Tibial nerve (tissue), 4 donors: Measurements from ENCODE around the gene PDE1A.

Experiments
- EP300 ChIP-seq, 2 donors: sonication (generic); formaldehyde crosslinking; IDR thresholded peaks; one replicate each; pipeline ENCODE4 v1.6.1; 2017; ENCODE audit warnings: antibody characterized with exemption in 2 of 2, mild to moderate bottlenecking in 1 of 2
- TF ChIP-seq, protein P1 (sequence below), 5 experiments: fragments of 200-600 bp in 3 of 5; fragments of 450-650 bp in 2 of 5; sonication (generic) in 3 of 5; IDR thresholded peaks; one replicate each; pipeline ENCODE4 v1.5.1; 2016 to 2019; ENCODE audit warnings: antibody characterized with exemption in 5 of 5, mild to moderate bottlenecking in 3 of 5, moderate library complexity in 2 of 5

DNA sequence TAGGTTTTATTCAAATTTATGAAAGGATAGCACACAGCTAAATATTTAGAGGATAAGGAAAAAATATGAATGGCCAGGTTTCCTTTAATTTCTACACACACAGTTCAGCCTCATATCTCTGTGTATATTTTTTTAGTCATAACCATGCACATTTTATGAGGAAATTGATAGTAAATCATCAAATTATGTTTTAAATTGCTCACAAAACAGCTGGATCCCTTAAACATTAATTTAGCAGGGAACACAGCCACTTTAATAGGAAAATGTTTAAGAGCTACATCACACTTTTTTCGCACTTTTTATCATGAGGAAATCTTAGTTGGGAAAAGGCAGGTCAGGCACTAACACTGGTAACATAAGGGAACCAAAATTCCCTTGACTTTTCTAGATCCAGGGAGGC, 65.4 kb downstream of the PDE1A start:
- TF ChIP-seq, protein P1, sequence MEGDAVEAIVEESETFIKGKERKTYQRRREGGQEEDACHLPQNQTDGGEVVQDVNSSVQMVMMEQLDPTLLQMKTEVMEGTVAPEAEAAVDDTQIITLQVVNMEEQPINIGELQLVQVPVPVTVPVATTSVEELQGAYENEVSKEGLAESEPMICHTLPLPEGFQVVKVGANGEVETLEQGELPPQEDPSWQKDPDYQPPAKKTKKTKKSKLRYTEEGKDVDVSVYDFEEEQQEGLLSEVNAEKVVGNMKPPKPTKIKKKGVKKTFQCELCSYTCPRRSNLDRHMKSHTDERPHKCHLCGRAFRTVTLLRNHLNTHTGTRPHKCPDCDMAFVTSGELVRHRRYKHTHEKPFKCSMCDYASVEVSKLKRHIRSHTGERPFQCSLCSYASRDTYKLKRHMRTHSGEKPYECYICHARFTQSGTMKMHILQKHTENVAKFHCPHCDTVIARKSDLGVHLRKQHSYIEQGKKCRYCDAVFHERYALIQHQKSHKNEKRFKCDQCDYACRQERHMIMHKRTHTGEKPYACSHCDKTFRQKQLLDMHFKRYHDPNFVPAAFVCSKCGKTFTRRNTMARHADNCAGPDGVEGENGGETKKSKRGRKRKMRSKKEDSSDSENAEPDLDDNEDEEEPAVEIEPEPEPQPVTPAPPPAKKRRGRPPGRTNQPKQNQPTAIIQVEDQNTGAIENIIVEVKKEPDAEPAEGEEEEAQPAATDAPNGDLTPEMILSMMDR (IDR thresholded peaks at IDR 0.05) = no peak
- no peak for TF ChIP-seq EP300 (IDR thresholded peaks at IDR 0.05)
